HEK293T (cell line): ENCODE results near the gene COL12A1.

Experiments
- CTCF ChIA-PET: fragments of 350-600 bp; formaldehyde crosslinking; extraction: SDS; loops from one replicate; lab custom pipeline; 2021; ENCODE audit warnings: antibody characterized with exemption, inconsistent platforms; lab: Yijun Ruan, JAX
- POLR2A ChIA-PET: fragments of 350-600 bp; formaldehyde crosslinking; extraction: SDS; loops from one replicate; lab custom pipeline; 2020; ENCODE audit warnings: antibody characterized with exemption, inconsistent platforms; lab: Yijun Ruan, JAX
- DNase-seq: peaks from one replicate; pipeline ENCODE4 v3.0.0; 2012; ENCODE audit warnings: mixed read lengths; ENCODE audit errors: extremely low spot score
- ARNT ChIP-seq: fragments of 450-650 bp; IDR thresholded peaks from 2 replicates; pipeline ENCODE4 v1.6.1; 2017; ENCODE audit warnings: mild to moderate bottlenecking
- BHLHE40 ChIP-seq: fragments of 450-650 bp; IDR thresholded peaks from 2 replicates; pipeline ENCODE4 v1.6.1; 2016; ENCODE audit warnings: mild to moderate bottlenecking, moderate library complexity, borderline replicate concordance
- CTBP1 ChIP-seq: fragments of 450-650 bp; IDR thresholded peaks from 2 replicates; pipeline ENCODE4 v1.6.1; 2016; ENCODE audit warnings: borderline replicate concordance
- ELF4 ChIP-seq: fragments of 450-650 bp; IDR thresholded peaks from 2 replicates; pipeline ENCODE4 v1.6.1; 2017; ENCODE audit warnings: antibody characterized with exemption
- FOXA1 ChIP-seq: fragments of 450-650 bp; IDR thresholded peaks from 2 replicates; pipeline ENCODE4 v1.6.1; 2016; ENCODE audit warnings: mild to moderate bottlenecking
- FOXK2 ChIP-seq: fragments of 450-650 bp; IDR thresholded peaks from 2 replicates; pipeline ENCODE4 v1.6.1; 2016; ENCODE audit warnings: mild to moderate bottlenecking
- FOXM1 ChIP-seq: fragments of 450-650 bp; IDR thresholded peaks from 2 replicates; pipeline ENCODE4 v1.6.1; 2017; ENCODE audit warnings: mild to moderate bottlenecking, borderline replicate concordance
- HDGF ChIP-seq: fragments of 450-650 bp; IDR thresholded peaks from 2 replicates; pipeline ENCODE4 v1.6.1; 2017; ENCODE audit warnings: antibody characterized with exemption, borderline replicate concordance
- L3MBTL2 ChIP-seq: fragments of 450-650 bp; conservative IDR thresholded peaks from 2 replicates; pipeline ENCODE4 v1.6.1; 2016; ENCODE audit warnings: mild to moderate bottlenecking
- LEF1 ChIP-seq: fragments of 450-650 bp; IDR thresholded peaks from 2 replicates; pipeline ENCODE4 v1.6.1; 2017; ENCODE audit warnings: mild to moderate bottlenecking, borderline replicate concordance
- NFRKB ChIP-seq: fragments of 450-650 bp; IDR thresholded peaks from 2 replicates; pipeline ENCODE4 v1.6.1; 2016; ENCODE audit warnings: mild to moderate bottlenecking, moderate library complexity
- PKNOX1 ChIP-seq: fragments of 450-650 bp; IDR thresholded peaks from 2 replicates; pipeline ENCODE4 v1.6.1; 2016
- SP1 ChIP-seq: fragments of 450-650 bp; IDR thresholded peaks from 2 replicates; pipeline ENCODE4 v1.6.1; 2017
- SUZ12 ChIP-seq: fragments of 450-650 bp; IDR thresholded peaks from 2 replicates; pipeline ENCODE4 v1.6.1; 2016; ENCODE audit warnings: mild to moderate bottlenecking
- TARDBP ChIP-seq: fragments of 450-650 bp; IDR thresholded peaks from 2 replicates; pipeline ENCODE4 v1.6.1; 2016
- ZNF384 ChIP-seq: fragments of 450-650 bp; IDR thresholded peaks from 2 replicates; pipeline ENCODE4 v1.6.1; 2016

COL12A1 gene

DNA sequence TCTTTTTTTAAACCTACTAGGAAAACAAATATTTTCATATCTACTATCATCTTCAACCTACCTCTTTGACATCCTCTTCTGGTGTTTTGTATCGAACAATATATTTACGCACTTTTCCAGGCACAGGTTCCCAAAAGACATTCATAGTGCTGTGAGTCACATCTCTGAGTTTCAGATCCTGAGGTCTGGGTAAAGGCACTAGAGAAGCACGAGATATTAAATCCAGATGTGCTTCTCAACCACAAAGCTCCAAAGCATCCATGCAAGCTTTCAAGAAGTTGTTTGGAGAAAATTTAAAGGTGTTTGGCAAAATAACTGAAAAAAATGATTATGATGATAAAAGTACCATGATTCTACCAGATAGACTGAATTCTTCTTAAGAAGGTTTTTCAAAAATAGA is 62.7 kb downstream of the COL12A1 start:
- TF ChIP-seq SUZ12 (no peak), FOXA1 (no peak), BHLHE40 (no peak), HDGF (no peak), L3MBTL2 (no peak)
- CTCF ChIA-PET: no interaction called here
- DNase-seq: no peak

DNA sequence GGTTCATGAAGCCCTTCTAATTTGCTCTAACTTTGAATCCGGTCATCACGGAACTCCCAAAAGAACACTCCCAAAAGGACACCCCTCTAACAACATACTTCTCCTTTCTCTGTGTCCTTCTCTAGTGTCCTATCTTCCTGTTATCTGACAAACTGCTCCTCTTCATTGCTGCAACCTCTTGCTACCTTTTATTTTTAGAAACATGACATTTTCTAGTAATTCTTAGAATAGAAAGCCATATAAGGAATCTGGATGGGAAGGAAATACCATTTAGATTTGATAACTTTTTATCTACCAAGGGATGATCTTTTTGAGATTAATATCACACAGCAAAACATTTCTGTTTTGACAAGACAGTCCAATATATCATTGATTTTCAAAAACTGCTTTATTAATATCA is 63.1 kb downstream of the COL12A1 start:
- no peak for TF ChIP-seq LEF1
- TF ChIP-seq CTBP1: no peak
- TF ChIP-seq ARNT: no peak
- no peak for TF ChIP-seq NFRKB
- TF ChIP-seq ELF4: no peak
- no peak for TF ChIP-seq FOXA1
- TF ChIP-seq FOXM1: no peak
- TF ChIP-seq BHLHE40: no peak
- no peak for TF ChIP-seq L3MBTL2
- TF ChIP-seq SUZ12: no peak
- TF ChIP-seq FOXK2: no peak
- TF ChIP-seq ZNF384: no peak
- TF ChIP-seq PKNOX1: no peak
- no peak for TF ChIP-seq HDGF
- TF ChIP-seq SP1: no peak
- DNase-seq: no peak
- POLR2A ChIA-PET: no interaction called here
- CTCF ChIA-PET: no interaction called here

More for the DNA sequence above, 62.7 kb downstream of the COL12A1 start:
- POLR2A ChIA-PET: no interaction called here

- ChIA-PET CTCF (interaction anchor here (0.5 kb wide), 1 partner anchor 1564 kb away, joined by 3 read pairs; no protein-coding TSS in a partner anchor), POLR2A (no interaction called here)
- no peak for DNase-seq
- TF ChIP-seq FOXA1: no peak
- no peak for TF ChIP-seq ELF4
Measured at GRCh38 chr6:75135876-75136275, 70.0 kb downstream of the COL12A1 start.

- TF ChIP-seq FOXK2 (no peak), CTBP1 (no peak), NFRKB (no peak), PKNOX1 (no peak), SUZ12 (no peak), LEF1 (no peak), ARNT (no peak), L3MBTL2 (no peak), SP1 (no peak), FOXA1 (no peak), ELF4 (no peak), BHLHE40 (no peak), ZNF384 (no peak), FOXM1 (no peak), TARDBP (no peak), HDGF (no peak)
- DNase-seq: no peak
- POLR2A ChIA-PET: no interaction called here
Measured at GRCh38 chr6:75135450-75135849, 70.4 kb downstream of the COL12A1 start.

GRCh38 chr6:75130784-75131183 is 75.1 kb downstream of the COL12A1 start:
- POLR2A ChIA-PET: no interaction called here

More at GRCh38 chr6:75135450-75135849, 70.4 kb downstream of the COL12A1 start:
- CTCF ChIA-PET: no interaction called here

GRCh38 chr6:75128878-75129570 is 76.8 kb downstream of the COL12A1 start:
- no peak for DNase-seq
- CTCF ChIA-PET: no interaction called here
- POLR2A ChIA-PET: no interaction called here
- TF ChIP-seq BHLHE40 (no peak), SP1 (no peak), SUZ12 (no peak), TARDBP (no peak), FOXA1 (no peak), FOXK2 (no peak), CTBP1 (no peak), NFRKB (no peak), ARNT (no peak), LEF1 (no peak), L3MBTL2 (no peak), ELF4 (no peak), PKNOX1 (no peak)

More at GRCh38 chr6:75130784-75131183, 75.1 kb downstream of the COL12A1 start:
- CTCF ChIA-PET: no interaction called here
- no peak for DNase-seq
- TF ChIP-seq SP1 (no peak), ELF4 (no peak), TARDBP (no peak), L3MBTL2 (no peak), HDGF (no peak), SUZ12 (no peak), BHLHE40 (no peak), ZNF384 (no peak)
